C4-2B (cell line): ENCODE results near the gene PLXNA4.

Source experiments
- ZFX ChIP-seq: fragments of 450-650 bp; IDR thresholded peaks from 2 replicates; pipeline ENCODE4 v1.6.1; 2017
- TF ChIP-seq, protein P1 (sequence below): fragments of 450-650 bp; conservative IDR thresholded peaks from 2 replicates; pipeline ENCODE4 v1.5.1; 2017; ENCODE audit warnings: mild to moderate bottlenecking

- TF ChIP-seq, protein P1, sequence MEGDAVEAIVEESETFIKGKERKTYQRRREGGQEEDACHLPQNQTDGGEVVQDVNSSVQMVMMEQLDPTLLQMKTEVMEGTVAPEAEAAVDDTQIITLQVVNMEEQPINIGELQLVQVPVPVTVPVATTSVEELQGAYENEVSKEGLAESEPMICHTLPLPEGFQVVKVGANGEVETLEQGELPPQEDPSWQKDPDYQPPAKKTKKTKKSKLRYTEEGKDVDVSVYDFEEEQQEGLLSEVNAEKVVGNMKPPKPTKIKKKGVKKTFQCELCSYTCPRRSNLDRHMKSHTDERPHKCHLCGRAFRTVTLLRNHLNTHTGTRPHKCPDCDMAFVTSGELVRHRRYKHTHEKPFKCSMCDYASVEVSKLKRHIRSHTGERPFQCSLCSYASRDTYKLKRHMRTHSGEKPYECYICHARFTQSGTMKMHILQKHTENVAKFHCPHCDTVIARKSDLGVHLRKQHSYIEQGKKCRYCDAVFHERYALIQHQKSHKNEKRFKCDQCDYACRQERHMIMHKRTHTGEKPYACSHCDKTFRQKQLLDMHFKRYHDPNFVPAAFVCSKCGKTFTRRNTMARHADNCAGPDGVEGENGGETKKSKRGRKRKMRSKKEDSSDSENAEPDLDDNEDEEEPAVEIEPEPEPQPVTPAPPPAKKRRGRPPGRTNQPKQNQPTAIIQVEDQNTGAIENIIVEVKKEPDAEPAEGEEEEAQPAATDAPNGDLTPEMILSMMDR: no peak
- no peak for TF ChIP-seq ZFX
Measured at GRCh38 chr7:132200141-132200540, 376.1 kb downstream of the PLXNA4 start.
